Adipose tissue (tissue), 3 donors: ENCODE data around the gene LRRC8E. TPM values are rescaled to one million over a fixed set of nuclear protein-coding genes. Genes with fewer than 3 reads are reported as not detected.

Experiments
- H3K27ac ChIP-seq: one replicate; pipeline ENCODE4 v1.5.1; 2013; ENCODE audit warnings: low read depth, low read length
- WGBS, 3 donors: extraction: QIAGEN DNeasy Blood & Tissue Kit; methylation state at CpG; one replicate each; pipeline ENCODE4 v1.1.7; 2013; 5-methylcytosine and 5-hydroxymethylcytosine counted together
- polyA plus RNA-seq, 3 donors: library from polyadenylated mRNA; stranded (reverse); fragments of 200-250 nt; gene quantifications; one replicate each; pipeline ENCODE4 v1.2.3, GENCODE V29; 2013
- donor health status: healthy with polysubstance abuse.
- donor health status: Bipolar disorder and iron deficiency.
- donor health status: healthy.

The LRRC8E gene
- polyA plus RNA-seq, 3 donors = 0.22 to 4.1 (median 0.61) TPM

DNA sequence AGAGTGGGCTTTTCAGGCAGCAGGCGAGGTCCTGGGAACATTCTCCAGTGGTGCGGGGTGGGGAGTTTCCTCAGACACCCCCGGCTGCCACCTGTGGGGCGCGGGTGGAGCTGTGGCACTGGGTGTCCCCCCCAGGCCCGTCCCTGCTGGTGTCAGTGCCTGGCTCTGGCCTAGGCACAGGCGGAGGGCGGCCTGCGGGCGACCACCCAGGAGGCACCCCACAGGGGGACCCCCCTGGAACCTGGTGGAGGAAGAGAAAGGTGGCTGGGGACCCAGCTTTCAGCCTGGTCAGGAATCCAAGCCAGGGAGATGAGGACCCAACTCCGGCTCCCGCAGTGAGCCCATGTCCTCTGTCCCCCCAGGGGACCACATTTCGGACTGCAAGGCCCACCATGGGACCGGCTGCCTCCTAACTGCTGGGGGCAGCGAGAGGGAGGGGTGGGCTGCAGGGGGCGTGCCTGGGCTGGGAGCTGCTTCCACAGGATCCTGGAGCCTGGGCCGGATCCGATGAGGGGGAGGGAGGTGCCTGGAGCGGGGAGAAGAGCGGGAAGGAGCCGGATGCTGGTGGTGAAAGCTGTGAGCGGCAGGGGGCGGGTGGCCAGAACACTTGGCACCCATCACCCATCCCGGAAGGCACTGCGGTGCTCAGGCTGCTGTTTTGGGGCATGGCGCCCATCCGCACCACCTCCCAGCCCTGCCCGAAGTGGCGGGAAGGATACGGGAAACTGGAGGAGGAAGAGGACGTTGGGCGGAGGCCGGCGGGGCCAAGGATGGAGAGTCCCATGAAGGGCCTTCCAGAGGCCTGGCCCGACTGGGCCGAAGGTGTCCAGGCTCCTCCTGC lies 43.1 kb downstream of the LRRC8E start:
- 89 to 91% (median 90%) methylated on average over 30 to 36 of the region's 36 CpGs for WGBS, 3 donors
- no peak overlapping the region for H3K27ac ChIP-seq

DNA sequence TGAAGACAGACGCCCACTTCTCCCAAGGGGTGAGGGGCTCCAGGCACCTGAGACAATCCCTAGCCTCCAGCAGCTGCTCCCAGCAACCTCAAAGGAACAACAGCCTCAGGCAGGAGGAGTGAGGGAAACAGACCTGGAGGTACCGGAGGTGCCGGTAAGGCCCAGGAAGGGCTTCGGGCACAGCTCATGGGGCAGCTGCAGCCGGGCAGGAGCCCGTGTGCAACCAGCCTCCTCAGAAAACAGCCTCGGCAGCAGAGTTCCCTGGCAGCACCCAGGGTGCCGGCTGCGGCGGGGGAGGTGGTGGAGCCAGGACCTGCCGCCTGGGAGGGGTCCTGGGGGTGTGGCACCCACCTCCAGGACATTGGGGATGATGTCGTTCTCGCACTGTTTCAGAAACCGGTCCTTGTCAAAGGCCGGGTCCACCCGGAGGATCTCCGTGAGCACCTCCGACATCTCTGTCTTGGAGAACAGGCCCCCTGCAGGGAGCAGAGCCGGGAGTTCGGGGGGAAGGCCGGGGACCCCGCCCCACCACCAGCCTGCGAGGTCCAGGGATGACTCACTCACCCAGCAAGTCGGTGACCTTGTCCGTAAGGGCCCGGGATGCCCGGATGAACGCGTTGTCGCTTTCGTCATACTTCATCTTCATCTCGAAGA lies 44.1 kb downstream of the LRRC8E start:
- no peak overlapping the region for H3K27ac ChIP-seq
- WGBS, 3 donors = 91 to 92% (median 92%) methylated on average over 31 to 32 of the region's 32 CpGs

DNA sequence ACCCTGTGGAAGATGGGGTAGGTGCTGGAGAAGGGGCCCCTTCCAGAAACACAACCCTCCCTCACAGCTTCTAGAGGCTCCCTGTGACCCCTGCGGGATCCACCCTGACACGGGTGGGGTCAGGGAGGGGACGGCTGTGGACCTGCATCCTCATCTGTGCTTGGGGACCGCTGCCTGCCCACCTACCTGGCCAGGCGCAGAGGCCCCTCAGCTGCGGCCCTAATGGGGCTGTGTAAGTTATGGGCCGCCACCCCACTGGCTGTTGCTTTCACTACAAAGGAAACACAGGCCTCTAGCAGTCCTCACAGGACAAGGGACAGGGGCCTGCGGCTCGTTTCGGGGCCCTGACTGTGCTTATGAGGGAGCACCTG lies 44.6 kb downstream of the LRRC8E start:
- no peak overlapping the region for H3K27ac ChIP-seq
- WGBS, 3 donors = 93 to 95% (median 94%) methylated on average over 10 of the region's 10 CpGs

DNA sequence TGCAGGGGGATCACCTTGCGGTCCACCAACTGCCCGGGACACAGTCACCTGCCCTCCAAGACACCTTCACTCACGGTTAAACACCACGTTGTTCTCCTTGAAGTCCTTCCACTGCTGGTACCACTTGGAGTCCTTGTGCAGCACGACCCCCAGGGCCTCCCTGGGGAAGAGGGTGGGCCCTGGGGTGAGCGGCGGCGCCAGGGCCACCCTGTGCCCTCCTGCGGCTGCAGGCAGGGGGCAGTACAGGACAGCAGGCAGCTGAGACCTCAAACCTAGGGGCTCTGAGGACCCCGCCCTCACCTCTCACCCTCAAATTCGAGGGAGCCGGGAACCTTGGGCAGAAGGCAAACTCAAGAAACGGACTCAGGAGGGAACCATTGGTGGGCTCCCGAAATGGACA lies 45.1 kb downstream of the LRRC8E start:
- H3K27ac ChIP-seq = no peak overlapping the region
- 81 to 92% (median 89%) methylated on average over 14 of the region's 14 CpGs for WGBS, 3 donors

DNA sequence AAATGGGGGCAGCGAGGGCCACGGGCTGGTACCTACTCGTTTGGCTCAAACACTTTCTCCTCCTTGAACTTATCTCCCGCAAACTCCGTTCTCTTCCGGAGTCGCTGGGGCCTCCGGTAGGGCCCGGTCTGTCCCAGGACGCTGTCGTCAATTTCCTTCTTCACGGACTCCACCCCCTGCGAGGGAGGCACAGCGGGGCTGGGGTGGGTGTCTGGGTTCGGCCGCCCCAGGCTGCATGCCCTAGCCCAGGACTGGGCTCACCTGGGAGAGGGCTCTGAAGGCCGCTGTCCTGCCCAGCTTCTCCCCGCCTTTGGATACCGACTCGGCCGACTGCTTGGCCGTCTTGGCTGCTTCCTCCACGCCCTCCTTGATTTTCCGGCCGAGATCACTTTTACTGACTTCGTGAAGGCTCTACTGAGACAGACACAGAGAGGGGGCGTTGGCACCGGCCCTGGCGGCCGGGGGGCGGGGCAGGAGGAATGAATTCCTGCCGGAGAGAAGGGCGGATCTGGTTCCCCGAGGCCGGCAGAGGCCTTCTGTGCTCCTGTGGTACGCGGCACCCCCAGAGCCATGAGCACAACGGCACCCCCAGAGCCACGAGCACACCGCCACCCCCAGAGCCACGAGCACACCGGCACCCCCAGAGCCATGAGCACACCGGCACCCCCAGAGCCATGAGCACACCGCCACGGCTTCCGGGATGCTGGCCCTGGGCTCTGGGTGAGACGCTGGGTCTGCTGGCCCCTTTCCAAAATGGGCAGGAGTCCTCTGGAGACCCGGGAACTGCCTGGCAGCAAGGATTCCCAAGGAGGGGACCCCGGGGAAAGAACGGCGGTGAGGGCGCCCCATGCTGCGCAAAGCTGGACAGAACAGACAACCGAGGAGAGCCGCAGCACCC lies 45.8 kb downstream of the LRRC8E start:
- WGBS, 3 donors = 88 to 92% (median 92%) methylated on average over 54 to 55 of the region's 55 CpGs
- no peak overlapping the region for H3K27ac ChIP-seq

DNA sequence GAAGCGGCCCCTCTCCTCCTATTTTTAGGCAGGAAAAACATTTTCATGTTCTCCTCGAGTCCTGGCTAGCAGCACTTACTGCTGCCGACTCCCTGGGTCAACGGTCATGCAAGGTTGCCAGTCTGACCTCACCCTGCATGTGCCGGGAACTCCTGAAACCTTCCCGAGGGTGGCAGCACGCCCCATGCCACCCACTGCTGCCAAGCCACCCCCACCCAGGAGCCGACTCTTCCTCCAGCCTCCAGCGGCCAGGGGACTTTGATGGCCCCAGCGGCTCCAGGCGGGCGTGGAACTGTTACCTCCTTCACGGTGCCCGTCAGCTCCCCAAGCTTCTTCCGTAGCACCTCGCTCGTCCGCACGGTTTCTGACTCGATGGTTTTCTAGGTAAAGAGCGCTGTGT lies 46.5 kb downstream of the LRRC8E start:
- 89 to 94% (median 90%) methylated on average over 21 of the region's 21 CpGs for WGBS, 3 donors
- H3K27ac ChIP-seq = no peak overlapping the region

DNA sequence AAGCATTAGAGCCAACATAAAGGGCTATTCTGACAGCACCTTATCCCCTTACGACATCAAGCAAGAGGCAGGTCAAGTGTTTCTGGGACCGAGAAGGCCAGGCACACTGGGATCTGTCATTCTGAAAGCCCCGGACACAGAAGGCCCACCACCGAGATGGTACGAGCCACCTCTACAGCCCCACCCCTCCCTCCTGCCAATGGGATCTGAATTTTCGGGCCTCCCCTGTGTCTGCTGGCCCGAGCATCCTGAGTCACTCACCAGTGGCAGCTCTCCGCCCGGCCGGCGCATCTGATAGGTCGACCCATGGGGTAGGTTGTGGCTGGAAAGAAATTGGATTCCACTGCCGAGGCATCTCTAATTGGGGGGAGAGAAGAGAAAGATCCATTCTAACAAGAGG lies 52.5 kb downstream of the LRRC8E start:
- H3K27ac ChIP-seq = no peak overlapping the region
- WGBS, 3 donors = 92 to 95% (median 94%) methylated on average over 13 of the region's 13 CpGs

DNA sequence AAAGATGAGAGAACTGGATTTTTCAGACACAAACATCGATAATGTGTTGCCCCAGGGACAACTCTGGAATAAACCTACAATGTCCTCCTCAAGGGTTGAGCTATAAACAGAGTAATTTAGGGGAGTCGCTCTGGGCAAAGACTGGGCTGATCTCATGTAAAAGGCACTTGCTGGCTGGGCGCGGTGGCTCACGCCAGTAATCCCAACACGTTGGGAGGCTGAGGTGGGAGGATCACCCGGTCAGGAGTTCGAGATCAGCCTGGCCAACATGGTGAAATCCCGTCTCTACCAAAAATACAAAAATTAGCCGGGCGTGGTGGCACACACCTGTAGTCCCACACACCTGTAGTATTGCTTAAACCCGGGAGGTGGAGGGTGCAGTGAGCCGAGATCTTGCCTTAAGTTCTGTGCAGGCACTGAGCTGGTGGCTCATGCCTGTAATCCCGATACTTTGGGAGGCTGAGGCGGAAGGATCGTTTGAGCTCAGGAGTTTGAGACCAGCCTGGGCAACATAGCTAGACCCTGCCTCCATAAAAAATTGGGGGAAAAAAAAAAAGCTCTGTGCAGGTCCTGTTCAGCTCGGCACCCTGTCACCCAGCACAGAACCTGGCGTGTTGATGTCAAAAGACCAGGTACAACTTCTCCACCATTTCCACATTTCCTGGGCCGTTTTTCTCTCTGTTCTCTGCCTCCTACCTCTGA lies 53.7 kb downstream of the LRRC8E start:
- H3K27ac ChIP-seq = no peak overlapping the region

DNA sequence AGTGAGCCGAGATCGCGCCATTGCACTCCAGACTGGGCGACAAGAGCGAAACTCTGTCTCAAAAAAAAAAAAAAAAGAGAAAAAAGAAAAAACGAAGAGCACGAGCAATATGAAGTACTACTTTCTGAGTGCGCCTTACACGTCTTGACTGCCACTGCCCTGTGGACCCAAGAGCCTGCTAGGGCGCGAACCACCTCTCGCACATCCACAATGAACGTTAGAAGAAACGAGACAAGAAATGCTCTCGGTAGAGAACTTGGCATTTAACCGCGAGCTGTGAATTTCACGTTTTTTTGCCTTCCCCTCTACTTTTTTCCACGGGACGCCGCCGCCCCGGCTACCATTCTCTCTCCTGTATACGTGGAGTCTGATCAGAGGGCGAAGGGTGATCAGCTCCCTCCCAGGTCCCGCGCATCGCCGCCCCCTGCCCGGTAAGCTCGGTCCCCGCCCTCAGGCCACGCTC lies 54.7 kb downstream of the LRRC8E start:
- H3K27ac ChIP-seq = peak overlapping the region; percentile 68
- 3 to 6% (median 6%) methylated on average over 31 to 33 of the region's 33 CpGs for WGBS, 3 donors

More for the DNA sequence above, 53.7 kb downstream of the LRRC8E start:
- 85 to 92% (median 85%) methylated on average over 19 of the region's 19 CpGs for WGBS, 3 donors

DNA sequence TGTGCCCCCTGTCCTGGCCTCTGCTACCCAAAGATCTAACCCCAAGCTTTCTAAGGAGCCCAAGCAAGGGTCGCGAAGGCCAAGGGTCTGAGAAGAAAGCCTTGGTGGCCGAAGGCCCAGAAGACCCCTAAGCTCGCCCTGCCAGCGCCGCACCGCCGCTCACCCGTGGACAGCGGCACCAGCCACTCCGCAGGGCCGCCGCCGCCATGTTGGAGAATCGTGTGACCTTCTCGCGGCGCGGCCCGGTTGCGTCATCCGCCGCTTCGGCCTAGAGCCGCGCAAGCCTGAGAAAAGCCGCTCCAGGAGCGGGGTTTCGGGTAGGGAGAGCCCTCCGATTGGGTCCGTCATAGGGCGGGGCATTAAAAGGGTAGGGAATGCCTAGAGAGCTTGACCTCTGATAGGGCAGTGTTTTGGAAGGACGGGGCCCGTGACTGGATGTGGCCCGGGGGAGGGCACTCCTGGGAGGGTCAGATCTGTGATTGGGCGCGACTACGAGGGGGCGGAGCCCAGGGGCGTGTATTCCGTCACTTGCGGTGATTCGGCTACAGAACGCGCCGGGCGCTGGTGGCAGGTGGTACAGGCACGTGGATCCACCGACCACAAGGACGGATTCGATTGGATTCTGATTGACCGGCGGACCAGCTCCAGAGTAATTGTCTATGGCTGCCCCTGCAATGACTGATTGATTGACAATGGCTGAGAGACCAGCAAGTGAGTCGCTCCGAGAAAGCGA lies 55.3 kb downstream of the LRRC8E start, which contains the start of gene TIMM44:
Gene TIMM44 (minus strand): TSS at position 223 of the 733 bp plus-strand sequence. CDS start 15 bp downstream, at position 208.
- 0 to 1% (median 1%) methylated on average over 56 of the region's 56 CpGs for WGBS, 3 donors
- peak within 1 kb of the TSS; percentile 68 for H3K27ac ChIP-seq

DNA sequence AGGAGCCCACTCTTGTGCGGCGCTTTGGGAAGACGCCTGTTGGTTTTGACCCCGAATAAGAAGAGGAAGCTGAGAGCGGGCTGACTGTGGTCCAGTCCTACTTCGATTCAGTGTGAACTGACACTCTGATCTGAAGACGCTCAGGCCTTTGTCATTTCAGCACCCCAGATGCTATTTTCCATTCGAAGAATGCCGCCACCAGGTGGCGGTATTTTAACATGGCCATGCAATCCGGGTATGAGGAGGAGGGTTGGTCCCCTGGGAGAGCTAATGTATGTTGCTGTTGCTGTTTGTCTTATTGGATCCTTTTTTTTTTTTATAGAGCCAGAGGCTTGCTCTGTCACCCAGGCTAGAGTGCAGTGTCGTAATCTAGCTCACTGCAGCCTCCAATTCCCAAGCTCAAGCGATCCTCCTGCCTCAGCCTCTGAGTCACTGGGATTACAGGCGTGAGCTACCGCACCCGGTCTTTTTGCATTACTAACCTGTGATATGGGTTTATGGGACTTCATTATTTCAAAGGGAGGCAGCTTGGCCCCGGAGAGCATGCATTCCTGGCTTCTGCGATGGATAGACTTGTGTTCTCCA lies 56.0 kb downstream of the LRRC8E start:
- H3K27ac ChIP-seq = no peak overlapping the region
- WGBS, 3 donors = 27 to 28% (median 28%) methylated on average over 18 of the region's 18 CpGs

DNA sequence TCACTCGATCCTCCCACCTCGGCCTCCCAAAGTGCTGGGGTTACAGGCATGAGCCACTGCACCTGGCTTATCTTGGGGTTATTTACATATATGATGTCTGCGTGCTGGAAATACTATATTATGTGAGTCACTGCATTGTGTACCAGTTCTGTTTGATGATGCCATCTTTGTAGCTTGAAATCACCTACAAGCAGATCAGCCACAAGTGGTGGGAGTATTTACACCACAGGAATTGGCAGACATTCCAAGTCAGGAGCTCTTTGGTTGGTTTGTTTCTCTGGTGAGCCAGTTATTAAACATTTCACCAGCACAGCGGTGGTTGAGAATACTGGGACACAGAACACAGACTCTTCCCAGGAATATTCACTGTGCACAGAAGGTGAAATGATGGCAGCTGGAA lies 59.6 kb downstream of the LRRC8E start:
- H3K27ac ChIP-seq = no peak overlapping the region
- 87 to 95% (median 94%) methylated on average over 4 of the region's 4 CpGs for WGBS, 3 donors

Other genes with a start within 250 kb of the LRRC8E start
- gene RETN, start 219.5 kb upstream of the LRRC8E start, polyA plus RNA-seq = 10 to 100 TPM in 2 of 3 donors, 1 to 10 TPM in 1; 5.0 to 20.0 (median 15.1) TPM
- 10 to 100 TPM in 2 of 3 donors, under 1 TPM in 1; 0.76 to 36.0 (median 20.8) TPM for gene MCEMP1, start 211.4 kb upstream of the LRRC8E start, polyA plus RNA-seq
- 100 to 1,000 TPM in 1 of 3 donors, 10 to 100 TPM in 2; 58.0 to 146 (median 75.1) TPM for gene TRAPPC5, start 207.7 kb upstream of the LRRC8E start, polyA plus RNA-seq
- under 1 TPM; 0.22 to 0.39 (median 0.38) TPM for gene FCER2, start 186.4 kb upstream of the LRRC8E start, polyA plus RNA-seq
- 10 to 100 TPM in 1 of 3 donors, 1 to 10 TPM in 2; 2.7 to 21.5 (median 7.2) TPM for gene CLEC4G, start 156.4 kb upstream of the LRRC8E start, polyA plus RNA-seq
- 10 to 100 TPM in 2 of 3 donors, 1 to 10 TPM in 1; 1.3 to 12.8 (median 12.7) TPM for gene CD209, start 141.0 kb upstream of the LRRC8E start, polyA plus RNA-seq
- 1 to 10 TPM in 1 of 3 donors, under 1 TPM in 1, not detected in 1; 0.16 to 3.7 TPM for gene CLEC4M, start 125.3 kb upstream of the LRRC8E start, polyA plus RNA-seq
- 10 to 100 TPM in 1 of 3 donors, 1 to 10 TPM in 2; 3.9 to 10.2 (median 8.4) TPM for gene EVI5L, start 58.3 kb upstream of the LRRC8E start, polyA plus RNA-seq
- under 1 TPM in 2 of 3 donors, not detected in 1; 0.04 to 0.78 TPM for gene PRR36, start 14.1 kb upstream of the LRRC8E start, polyA plus RNA-seq
- gene MAP2K7, start 15.4 kb downstream of the LRRC8E start, polyA plus RNA-seq = 10 to 100 TPM; 15.3 to 33.0 (median 20.4) TPM
- gene TGFBR3L, start 26.3 kb downstream of the LRRC8E start, polyA plus RNA-seq = 1 to 10 TPM in 1 of 3 donors, under 1 TPM in 1, not detected in 1; 0.07 to 1.0 TPM
- gene SNAPC2, start 31.8 kb downstream of the LRRC8E start, polyA plus RNA-seq = 10 to 100 TPM; 13.3 to 21.0 (median 15.7) TPM
- 1 to 10 TPM in 1 of 3 donors, under 1 TPM in 2; 0.36 to 1.3 (median 0.86) TPM for gene CTXN1, start 37.6 kb downstream of the LRRC8E start, polyA plus RNA-seq
- 10 to 100 TPM; 32.2 to 58.1 (median 54.9) TPM for gene TIMM44, start 55.2 kb downstream of the LRRC8E start, polyA plus RNA-seq
- gene ELAVL1, start 117.1 kb downstream of the LRRC8E start, polyA plus RNA-seq = 10 to 100 TPM; 15.2 to 29.7 (median 16.9) TPM
- under 1 TPM in 1 of 3 donors, not detected in 2; 0.07 TPM for gene CCL25, start 164.2 kb downstream of the LRRC8E start, polyA plus RNA-seq